ENCODE results near the gene MEIS3.

GRCh38 chr19:47458672-47459071, 39.3 kb upstream of the MEIS3 start:
- TF ChIP-seq POLR2A (IDR thresholded peaks at IDR 0.05) (no peak), EP300 (IDR thresholded peaks at IDR 0.05) (no peak)
- TF ChIP-seq, protein P1, sequence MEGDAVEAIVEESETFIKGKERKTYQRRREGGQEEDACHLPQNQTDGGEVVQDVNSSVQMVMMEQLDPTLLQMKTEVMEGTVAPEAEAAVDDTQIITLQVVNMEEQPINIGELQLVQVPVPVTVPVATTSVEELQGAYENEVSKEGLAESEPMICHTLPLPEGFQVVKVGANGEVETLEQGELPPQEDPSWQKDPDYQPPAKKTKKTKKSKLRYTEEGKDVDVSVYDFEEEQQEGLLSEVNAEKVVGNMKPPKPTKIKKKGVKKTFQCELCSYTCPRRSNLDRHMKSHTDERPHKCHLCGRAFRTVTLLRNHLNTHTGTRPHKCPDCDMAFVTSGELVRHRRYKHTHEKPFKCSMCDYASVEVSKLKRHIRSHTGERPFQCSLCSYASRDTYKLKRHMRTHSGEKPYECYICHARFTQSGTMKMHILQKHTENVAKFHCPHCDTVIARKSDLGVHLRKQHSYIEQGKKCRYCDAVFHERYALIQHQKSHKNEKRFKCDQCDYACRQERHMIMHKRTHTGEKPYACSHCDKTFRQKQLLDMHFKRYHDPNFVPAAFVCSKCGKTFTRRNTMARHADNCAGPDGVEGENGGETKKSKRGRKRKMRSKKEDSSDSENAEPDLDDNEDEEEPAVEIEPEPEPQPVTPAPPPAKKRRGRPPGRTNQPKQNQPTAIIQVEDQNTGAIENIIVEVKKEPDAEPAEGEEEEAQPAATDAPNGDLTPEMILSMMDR (IDR thresholded peaks at IDR 0.05) = no peak
